Astrocyte (in vitro differentiated cells and primary cell): Measurements from ENCODE around the gene PROX2. TPM values are rescaled to one million over a fixed set of nuclear protein-coding genes. Genes with fewer than 3 reads are reported as not detected.

Experiments
- DNase-seq: peaks from one replicate; pipeline ENCODE4 v3.0.0-alpha.2; 2010; ENCODE audit warnings: low read depth
- FAIRE-seq: peaks from 2 replicates; lab custom pipeline; 2011; peaks lifted over from hg19 to GRCh38; lab: Jason Lieb, UNC
- H2AFZ ChIP-seq: 2 replicates; pipeline ENCODE4 v1.6.0; 2012; ENCODE audit warnings: low read depth, low read length, inconsistent platforms
- H3K27ac ChIP-seq: 2 replicates; pipeline ENCODE4 v1.5.1; 2011; ENCODE audit warnings: low read depth, low read length, inconsistent platforms
- H3K27me3 ChIP-seq: 2 replicates; pipeline ENCODE4 v1.6.0; 2011; ENCODE audit warnings: low read length, inconsistent platforms; ENCODE audit not compliant: insufficient read depth
- H3K36me3 ChIP-seq: 2 replicates; pipeline ENCODE4 v1.5.1; 2011; ENCODE audit warnings: low read length, inconsistent platforms; ENCODE audit not compliant: insufficient read depth
- H3K4me1 ChIP-seq: 2 replicates; pipeline ENCODE4 v1.5.1; 2011; ENCODE audit warnings: low read length, inconsistent platforms; ENCODE audit not compliant: insufficient read depth
- H3K4me2 ChIP-seq: 2 replicates; pipeline ENCODE4 v1.6.0; 2012; ENCODE audit warnings: low read length, inconsistent platforms
- H3K4me3 ChIP-seq: 2 replicates; pipeline ENCODE4 v1.5.1; 2011; ENCODE audit warnings: low read depth, mild to moderate bottlenecking, low read length, inconsistent platforms; ENCODE audit not compliant: insufficient read depth
- H3K79me2 ChIP-seq: 2 replicates; pipeline ENCODE4 v1.6.0; 2012; ENCODE audit warnings: mild to moderate bottlenecking, low read length, inconsistent platforms; ENCODE audit not compliant: insufficient read depth
- H3K9ac ChIP-seq: 2 replicates; pipeline ENCODE4 v1.6.0; 2012; ENCODE audit warnings: mild to moderate bottlenecking, low read length, inconsistent platforms
- H3K9me3 ChIP-seq: 2 replicates; pipeline ENCODE4 v1.5.1; 2012; ENCODE audit warnings: low read depth, mild to moderate bottlenecking, low read length, inconsistent platforms; ENCODE audit not compliant: insufficient read depth
- H4K20me1 ChIP-seq: 2 replicates; pipeline ENCODE4 v1.6.0; 2012; ENCODE audit warnings: low read length, inconsistent platforms; ENCODE audit not compliant: insufficient read depth
- H3K27ac Mint-ChIP-seq: one replicate; pipeline ENCODE4 v1.8.0; 2021; ENCODE audit warnings: mild to moderate bottlenecking, mixed read lengths; ENCODE audit not compliant: unreplicated experiment
- H3K27me3 Mint-ChIP-seq: one replicate; pipeline ENCODE4 v1.8.0; 2021; ENCODE audit warnings: low read depth, mixed read lengths; ENCODE audit not compliant: unreplicated experiment
- H3K36me3 Mint-ChIP-seq: one replicate; pipeline ENCODE4 v1.8.0; 2021; ENCODE audit warnings: low read depth, mixed read lengths; ENCODE audit not compliant: unreplicated experiment
- H3K4me1 Mint-ChIP-seq: one replicate; pipeline ENCODE4 v1.8.0; 2021; ENCODE audit warnings: low read depth, mixed read lengths; ENCODE audit not compliant: unreplicated experiment
- H3K4me3 Mint-ChIP-seq: one replicate; pipeline ENCODE4 v1.8.0; 2021; ENCODE audit warnings: mild to moderate bottlenecking, moderate library complexity, mixed read lengths; ENCODE audit not compliant: unreplicated experiment
- H3K9me3 Mint-ChIP-seq: one replicate; pipeline ENCODE4 v1.8.0; 2021; ENCODE audit warnings: mild to moderate bottlenecking, mixed read lengths; ENCODE audit not compliant: unreplicated experiment
- EZH2 ChIP-seq: IDR thresholded peaks from 2 replicates; pipeline ENCODE4 v1.6.1; 2012; ENCODE audit warnings: mild to moderate bottlenecking, low read length, inconsistent platforms; ENCODE audit not compliant: insufficient read depth
- total RNA-seq: library from RNA; stranded (reverse); gene quantifications from 2 replicates; pipeline ENCODE4 v1.2.1, GENCODE V29; 2021
- TF ChIP-seq, protein P1 (sequence below): IDR thresholded peaks from 2 replicates; pipeline ENCODE4 v1.5.1; 2011; ENCODE audit warnings: low read depth, mild to moderate bottlenecking, inconsistent platforms, low read length, moderate library complexity; ENCODE audit not compliant: insufficient read depth

Gene PROX2
- total RNA-seq, 1 donor from 2014 or later, result not detected

DNA sequence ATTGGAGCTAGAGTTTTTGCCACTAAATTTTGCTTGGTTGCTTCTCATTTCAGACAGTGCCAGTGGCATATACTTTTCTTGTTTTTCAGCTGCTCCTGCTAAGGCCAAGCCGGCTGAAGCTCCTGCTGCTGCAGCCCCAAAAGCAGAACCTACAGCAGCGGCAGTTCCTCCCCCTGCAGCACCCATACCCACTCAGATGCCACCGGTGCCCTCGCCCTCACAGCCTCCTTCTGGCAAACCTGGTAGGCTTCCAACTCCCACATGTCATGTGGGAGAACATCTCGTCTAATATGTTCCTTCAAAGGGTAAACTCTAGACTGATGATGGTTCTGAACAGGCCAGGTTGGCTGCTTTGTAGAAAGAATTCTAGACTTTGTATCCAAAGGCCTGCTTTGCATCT is 16.8 kb upstream of the PROX2 start:
- Histone ChIP-seq H3K27me3 (no peaks in the 10 kb centered on the region), H3K4me2 (no peak overlapping the region), H3K36me3 (peaks cover 69% of the 10 kb centered on the region), H2AFZ (no peak overlapping the region), H4K20me1 (peaks cover 61% of the 10 kb centered on the region), H3K27ac (no peak overlapping the region), H3K4me3 (no peak overlapping the region), H3K9ac (no peak overlapping the region), H3K9me3 (no peaks in the 10 kb centered on the region), H3K4me1 (peaks cover 21% of the 10 kb centered on the region), H3K79me2 (peaks cover 19% of the 10 kb centered on the region)
- Mint-ChIP-seq H3K4me1 (peaks cover 17% of the 10 kb centered on the region), H3K27me3 (no peaks in the 10 kb centered on the region), H3K27ac (no peak overlapping the region), H3K36me3 (peaks cover 29% of the 10 kb centered on the region), H3K9me3 (no peaks in the 10 kb centered on the region), H3K4me3 (no peak overlapping the region)
- FAIRE-seq, result no peak
- no peak for TF ChIP-seq EZH2
- TF ChIP-seq, protein P1, sequence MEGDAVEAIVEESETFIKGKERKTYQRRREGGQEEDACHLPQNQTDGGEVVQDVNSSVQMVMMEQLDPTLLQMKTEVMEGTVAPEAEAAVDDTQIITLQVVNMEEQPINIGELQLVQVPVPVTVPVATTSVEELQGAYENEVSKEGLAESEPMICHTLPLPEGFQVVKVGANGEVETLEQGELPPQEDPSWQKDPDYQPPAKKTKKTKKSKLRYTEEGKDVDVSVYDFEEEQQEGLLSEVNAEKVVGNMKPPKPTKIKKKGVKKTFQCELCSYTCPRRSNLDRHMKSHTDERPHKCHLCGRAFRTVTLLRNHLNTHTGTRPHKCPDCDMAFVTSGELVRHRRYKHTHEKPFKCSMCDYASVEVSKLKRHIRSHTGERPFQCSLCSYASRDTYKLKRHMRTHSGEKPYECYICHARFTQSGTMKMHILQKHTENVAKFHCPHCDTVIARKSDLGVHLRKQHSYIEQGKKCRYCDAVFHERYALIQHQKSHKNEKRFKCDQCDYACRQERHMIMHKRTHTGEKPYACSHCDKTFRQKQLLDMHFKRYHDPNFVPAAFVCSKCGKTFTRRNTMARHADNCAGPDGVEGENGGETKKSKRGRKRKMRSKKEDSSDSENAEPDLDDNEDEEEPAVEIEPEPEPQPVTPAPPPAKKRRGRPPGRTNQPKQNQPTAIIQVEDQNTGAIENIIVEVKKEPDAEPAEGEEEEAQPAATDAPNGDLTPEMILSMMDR, result no peak
- no peak for DNase-seq

- Histone ChIP-seq H3K9ac (peak overlapping the region; percentile 31), H3K27me3 (no peaks in the 10 kb centered on the region), H2AFZ (no peak overlapping the region), H3K27ac (no peak overlapping the region), H3K36me3 (peaks cover 61% of the 10 kb centered on the region), H4K20me1 (peaks cover 64% of the 10 kb centered on the region), H3K9me3 (no peaks in the 10 kb centered on the region), H3K4me1 (peaks cover 21% of the 10 kb centered on the region), H3K4me3 (no peak overlapping the region), H3K4me2 (peak overlapping the region; percentile 45), H3K79me2 (peaks cover 27% of the 10 kb centered on the region)
- H3K4me1 Mint-ChIP-seq, result peaks cover 17% of the 10 kb centered on the region
- TF ChIP-seq EZH2, result no peak
- H3K9me3 Mint-ChIP-seq, result no peaks in the 10 kb centered on the region
- H3K27me3 Mint-ChIP-seq, result no peaks in the 10 kb centered on the region
- FAIRE-seq (no peak), DNase-seq (peak; percentile 47)
- peaks cover 27% of the 10 kb centered on the region for H3K36me3 Mint-ChIP-seq
- no peak overlapping the region for H3K4me3 Mint-ChIP-seq
- no peak overlapping the region for H3K27ac Mint-ChIP-seq
Observed at GRCh38 chr14:74891870-74892269, 15.9 kb upstream of the PROX2 start.

DNA sequence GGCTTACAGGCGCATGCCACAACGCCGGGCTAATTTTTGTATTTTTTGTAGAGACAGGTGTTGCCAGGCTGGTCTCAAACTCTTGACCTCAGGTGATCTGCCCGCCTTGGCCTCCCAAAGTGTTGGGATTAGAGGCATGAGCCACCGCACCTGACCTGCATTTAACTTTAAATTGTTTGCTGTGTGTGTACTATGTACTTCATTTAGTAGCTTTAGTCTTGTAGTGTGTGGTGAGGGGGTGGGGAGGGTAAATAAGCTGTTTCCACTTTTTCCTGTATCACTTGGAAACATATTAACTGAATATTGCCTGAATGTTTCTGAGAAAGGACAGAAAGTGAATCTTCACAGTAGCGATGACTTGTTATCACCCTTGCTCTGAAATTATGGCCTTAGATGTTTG is 14.3 kb upstream of the PROX2 start:
- no peaks in the 10 kb centered on the region for H3K27me3 Mint-ChIP-seq
- H3K27ac Mint-ChIP-seq, result no peak overlapping the region
- H3K4me3 ChIP-seq, result no peak overlapping the region
- no peaks in the 10 kb centered on the region for H3K27me3 ChIP-seq
- H3K36me3 ChIP-seq, result peaks cover 49% of the 10 kb centered on the region
- no peak overlapping the region for H3K9ac ChIP-seq
- no peaks in the 10 kb centered on the region for H3K9me3 Mint-ChIP-seq
- FAIRE-seq, result no peak
- H3K36me3 Mint-ChIP-seq, result peaks cover 19% of the 10 kb centered on the region
- no peaks in the 10 kb centered on the region for H3K9me3 ChIP-seq
- TF ChIP-seq EZH2, result no peak
- TF ChIP-seq, protein P1, result no peak
- peaks cover 28% of the 10 kb centered on the region for H3K4me1 ChIP-seq
- no peak overlapping the region for H3K4me3 Mint-ChIP-seq
- H3K79me2 ChIP-seq, result peaks cover 44% of the 10 kb centered on the region
- no peak overlapping the region for H2AFZ ChIP-seq
- H3K4me2 ChIP-seq, result no peak overlapping the region
- no peak overlapping the region for H3K27ac ChIP-seq
- H3K4me1 Mint-ChIP-seq, result peaks cover 29% of the 10 kb centered on the region
- no peak for DNase-seq
- peaks cover 68% of the 10 kb centered on the region for H4K20me1 ChIP-seq
